Omental fat pad (tissue), 4 donors: ENCODE measurements around the gene UBE2E2. TPM values are rescaled to one million over a fixed set of nuclear protein-coding genes. Genes with fewer than 3 reads are reported as not detected.

Experiments
- ATAC-seq: fragments of 150-250 bp; one replicate; pipeline ENCODE4 v1.9.1; 2016; ENCODE audit warnings: mild to moderate bottlenecking, moderate library complexity; ENCODE audit not compliant: low FRiP score
- DNase-seq: peaks from one replicate; pipeline ENCODE4 v3.0.0-alpha.2; 2019; ENCODE audit warnings: low spot score
- CTCF ChIP-seq, 3 donors: fragments of 450-650 bp; IDR thresholded peaks; one replicate each; pipeline ENCODE4 v1.5.1; 2016 to 2017; ENCODE audit warnings: antibody characterized with exemption in 3 of 3, mild to moderate bottlenecking in 3 of 3, moderate library complexity in 2 of 3
- total RNA-seq, 4 donors: library from RNA; depleted of rRNA; stranded (reverse); fragments of >200 nt; gene quantifications; one replicate each; pipeline ENCODE4 v1.1.0, GENCODE V29; 2016

UBE2E2 gene
- total RNA-seq, 4 donors from 2014 or later, result 25.9 to 93.4 (median 73.9) TPM

DNA sequence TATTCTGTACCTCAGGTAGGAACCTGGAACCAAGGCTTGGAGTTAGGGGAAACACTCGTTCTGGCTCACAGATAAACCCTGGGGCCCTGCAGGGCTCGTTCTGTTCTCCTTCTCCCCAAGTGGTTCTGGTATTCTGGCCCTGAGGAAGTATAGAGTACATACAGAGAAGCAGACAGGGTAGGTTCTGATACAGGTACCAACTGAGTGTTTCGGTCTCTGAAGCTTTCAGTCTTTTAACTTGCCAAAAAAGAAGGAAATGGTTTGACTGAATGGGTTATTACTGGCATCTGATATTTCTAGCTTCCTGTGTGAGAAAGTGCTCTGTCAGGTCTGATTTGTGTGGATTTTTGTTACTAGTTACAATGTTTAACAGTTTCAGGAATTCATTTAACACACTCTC is 67.3 kb downstream of the UBE2E2 start:
- TF ChIP-seq CTCF (IDR thresholded peaks at IDR 0.05), result no peak
- ATAC-seq (no peak), DNase-seq (no peak)

DNA sequence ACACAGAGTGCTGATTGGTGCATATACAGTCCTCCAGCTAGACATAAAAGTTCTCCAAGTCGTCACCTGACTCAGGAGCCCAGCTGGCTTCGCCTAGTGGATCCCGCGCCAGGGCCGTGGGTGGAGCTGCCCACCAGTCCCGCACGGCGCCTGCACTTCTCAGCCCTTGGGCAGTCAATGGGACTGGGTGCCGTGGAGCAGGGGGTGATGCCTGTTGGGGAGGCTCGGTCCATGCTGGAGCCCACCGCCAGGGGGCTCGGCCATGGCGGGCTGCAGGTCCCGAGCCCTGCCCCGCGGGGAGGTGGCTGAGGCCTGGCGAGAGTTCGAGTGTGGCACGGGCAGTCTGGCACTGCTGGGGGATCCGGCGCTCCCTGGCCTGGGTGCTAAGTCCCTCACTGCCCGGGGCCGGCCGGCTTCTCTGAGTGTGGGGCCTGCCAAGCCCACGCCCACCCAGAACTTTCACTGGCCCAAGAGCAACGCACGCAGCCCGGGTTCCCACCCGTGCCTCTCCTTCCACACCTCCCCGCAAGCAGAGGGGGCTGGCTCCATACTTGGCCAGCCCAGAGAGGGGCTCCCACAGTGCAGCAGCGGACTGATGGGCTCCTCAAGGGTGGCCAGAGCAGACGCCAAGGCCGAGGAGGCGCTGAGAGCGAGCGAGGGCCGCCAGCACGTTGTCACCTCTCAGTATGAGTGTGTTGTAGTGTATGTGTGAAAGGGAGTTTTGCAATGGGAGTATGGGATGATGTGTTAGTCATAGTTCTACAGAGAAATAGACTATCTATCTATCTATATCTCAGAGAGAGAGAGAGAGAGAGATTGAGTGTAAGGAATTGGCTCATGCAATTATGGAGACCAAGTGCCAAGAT is 69.0 kb downstream of the UBE2E2 start:
- no peak for TF ChIP-seq CTCF (IDR thresholded peaks at IDR 0.05)
- ATAC-seq (no peak), DNase-seq (no peak)

- ATAC-seq (no peak), DNase-seq (no peak)
- TF ChIP-seq CTCF (IDR thresholded peaks at IDR 0.05), result no peak
Observed at GRCh38 chr3:23272820-23273219, 69.7 kb downstream of the UBE2E2 start.

DNA sequence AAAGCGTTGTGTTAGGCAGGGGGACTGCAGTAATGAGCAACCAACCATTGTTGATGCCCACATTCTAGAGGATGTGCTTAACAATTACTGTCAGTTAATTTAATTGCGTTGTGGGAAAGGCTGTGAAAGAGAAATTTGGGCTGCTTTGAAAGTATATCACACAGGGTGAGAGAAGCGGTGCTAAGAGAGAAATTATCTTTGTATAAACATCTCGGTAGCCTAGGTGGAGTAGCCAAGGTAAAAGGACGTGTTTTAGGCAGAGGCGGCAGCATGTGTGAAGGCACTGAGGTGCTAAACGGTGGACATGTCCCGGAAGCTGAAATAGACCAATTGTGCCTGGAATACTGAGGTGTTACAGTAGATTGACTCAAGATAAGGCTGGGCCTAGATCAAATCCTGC is 71.9 kb downstream of the UBE2E2 start:
- DNase-seq (no peak), ATAC-seq (no peak)
- TF ChIP-seq CTCF (IDR thresholded peaks at IDR 0.05), result no peak

DNA sequence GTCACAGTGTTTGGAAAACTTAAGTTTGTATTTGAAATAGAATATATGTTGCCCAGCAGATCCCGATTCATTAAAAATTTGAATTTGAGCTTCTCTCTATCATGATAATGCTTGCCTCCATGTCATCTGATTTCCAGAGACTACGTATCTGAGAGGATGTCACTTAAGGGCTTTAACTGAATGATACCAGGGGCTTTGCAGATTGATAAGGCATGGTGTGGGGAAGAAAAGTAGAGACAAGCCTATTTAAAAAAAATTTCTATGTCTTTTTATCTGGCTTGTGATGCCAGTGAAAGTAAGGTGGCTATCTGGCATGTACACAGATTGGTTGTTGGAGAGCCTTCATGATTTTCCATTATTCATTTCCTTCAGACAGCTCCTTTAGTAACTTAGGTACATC is 72.7 kb downstream of the UBE2E2 start:
- no peak for DNase-seq
- ATAC-seq, result no peak
- no peak for TF ChIP-seq CTCF (IDR thresholded peaks at IDR 0.05)

DNA sequence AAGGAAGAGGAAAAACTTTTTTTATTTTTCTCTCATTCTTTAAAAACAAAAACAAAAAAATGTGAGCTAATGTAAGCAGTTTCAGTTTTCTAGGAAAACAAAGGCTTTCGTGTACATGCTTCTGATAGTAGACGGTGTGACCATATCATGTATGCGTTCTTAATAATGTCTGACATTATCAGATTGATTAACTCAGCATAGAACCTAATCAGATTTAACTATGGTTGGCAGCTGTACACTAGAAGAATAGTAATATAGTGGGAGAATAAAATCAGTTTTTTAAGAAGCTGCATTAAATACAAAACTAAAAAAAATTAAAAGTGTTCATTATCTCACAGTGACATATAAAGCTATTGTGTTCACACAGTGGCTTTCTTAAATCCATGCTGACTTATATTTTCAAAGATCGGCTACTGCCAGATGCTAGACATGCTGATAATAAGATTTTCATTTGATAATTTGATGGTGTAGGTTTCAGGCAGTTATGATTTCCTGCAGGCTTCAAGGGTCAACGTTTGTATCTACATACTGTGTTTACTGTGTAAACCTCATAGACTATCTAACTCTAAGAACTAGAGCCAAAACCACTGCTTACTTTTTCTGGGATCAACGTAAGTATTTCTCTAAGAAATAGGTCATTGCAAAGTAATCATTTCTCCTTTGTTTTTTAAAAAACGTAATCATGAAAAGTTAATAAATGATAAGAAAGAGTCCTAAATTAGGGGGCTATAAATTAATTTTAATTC is 74.0 kb downstream of the UBE2E2 start:
- no peak for ATAC-seq
- no peak for TF ChIP-seq CTCF (IDR thresholded peaks at IDR 0.05)
- DNase-seq, result no peak
